ACHN (cell line): ENCODE measurements around the gene RXFP1.

Experiments
- DNase-seq: peaks from one replicate; pipeline ENCODE4 v3.0.0-alpha.2; 2015
- in situ Hi-C: cut with HindIII; loops from 2 replicates; pipeline ENCODE4 v1.10.0; 2017; ENCODE audit warnings: low sequenced_read_pairs, low pct_ligation_motif_present, low pct_unique_long_range_greater_than_20kb

RXFP1 gene

GRCh38 chr4:158538911-158539310, 17.2 kb downstream of the RXFP1 start:
- DNase-seq: no peak
- in situ Hi-C loops: no loop called here

DNA sequence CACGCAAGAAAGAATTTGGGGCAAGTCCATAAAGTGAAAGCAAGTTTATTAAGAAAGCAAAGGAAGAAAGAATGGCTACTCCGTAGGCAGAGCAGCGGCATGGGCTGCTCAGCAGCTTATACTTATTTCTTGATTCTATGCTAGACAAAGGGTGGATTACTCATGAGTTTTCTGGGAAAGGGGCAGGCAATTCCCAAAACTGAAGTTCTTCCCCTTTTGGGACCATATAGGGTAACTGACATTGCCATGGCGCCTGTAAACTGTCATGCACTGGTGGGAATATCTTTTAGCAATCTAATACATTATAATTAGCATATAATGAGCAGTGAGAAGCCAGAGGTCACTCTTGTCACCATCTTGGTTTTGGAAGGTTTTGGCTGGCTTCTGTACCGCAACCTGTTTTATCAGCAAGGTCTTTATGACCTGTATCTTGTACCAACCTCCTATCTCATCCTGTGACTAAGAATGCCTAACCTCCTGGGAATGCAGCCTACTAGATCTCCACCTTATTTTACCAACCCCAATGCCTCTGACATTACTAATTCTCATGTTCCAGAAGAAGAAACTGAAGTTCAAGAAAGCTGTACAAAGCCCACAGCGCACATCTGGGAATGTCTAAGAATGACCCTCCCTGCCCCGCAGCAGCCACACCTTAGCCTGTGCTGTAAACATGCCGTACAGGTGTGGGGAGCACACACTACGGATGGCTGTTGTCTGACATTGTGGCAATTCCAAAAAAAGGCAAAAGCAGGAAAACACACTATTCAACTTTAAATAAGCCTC, 18.6 kb downstream of the RXFP1 start:
- no peak for DNase-seq
- in situ Hi-C loops: no loop called here

DNA sequence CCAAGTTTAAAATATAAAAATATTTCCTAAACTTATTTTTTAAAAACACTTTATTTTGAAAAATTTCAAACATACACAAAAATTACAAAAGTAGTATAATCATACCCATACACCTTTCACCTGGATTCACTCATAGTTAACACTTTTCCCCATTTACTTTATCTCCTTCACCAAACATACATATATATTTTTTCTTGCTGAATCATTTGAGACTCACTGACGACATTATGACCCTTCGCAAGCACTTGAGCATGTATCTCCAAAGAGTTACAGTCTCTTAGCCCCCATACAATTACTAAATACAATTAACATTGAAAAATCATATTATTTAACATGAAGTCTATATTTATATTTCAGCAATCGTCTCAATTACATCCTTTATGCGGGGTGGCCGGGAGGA, 19.8 kb downstream of the RXFP1 start:
- in situ Hi-C loops: no loop called here
- no peak for DNase-seq

DNA sequence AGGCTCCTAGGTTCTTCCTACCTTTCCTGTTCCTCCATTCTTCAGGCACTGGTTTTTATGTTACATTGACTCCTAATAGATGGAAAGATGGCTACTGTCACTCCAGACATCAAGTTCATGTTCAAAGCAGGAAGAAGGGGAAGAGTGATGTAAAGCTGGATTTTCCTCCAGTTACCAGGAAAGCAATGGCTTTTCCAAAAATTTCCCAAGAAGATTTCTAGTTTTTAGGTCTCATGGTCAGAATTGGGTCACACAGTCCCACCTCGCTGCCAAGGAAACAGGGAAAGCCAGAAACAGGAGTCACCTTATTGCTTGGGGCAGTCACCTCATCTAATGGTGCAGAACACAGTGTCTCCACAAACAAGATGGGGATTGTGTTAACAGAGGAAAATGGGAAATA, 21.5 kb downstream of the RXFP1 start:
- in situ Hi-C loops: no loop called here

DNA sequence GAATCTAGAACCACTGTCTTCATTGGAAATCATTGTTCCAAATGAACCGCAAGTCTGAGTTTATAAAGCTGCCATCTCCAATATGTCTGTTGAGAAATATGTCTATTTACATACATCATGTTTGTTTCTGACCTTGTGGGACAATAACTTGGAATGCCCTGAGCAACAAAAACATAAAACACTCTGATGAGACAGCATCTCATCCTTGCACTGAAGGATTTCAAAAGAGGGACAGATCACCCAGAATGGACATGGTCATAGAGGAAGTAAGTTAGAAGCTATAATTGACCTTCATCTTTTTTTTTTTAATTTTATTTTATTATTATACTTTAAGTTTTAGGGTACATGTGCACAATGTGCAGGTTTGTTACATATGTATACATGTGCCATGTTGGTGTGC, 22.5 kb downstream of the RXFP1 start:
- in situ Hi-C loops: no loop called here
- DNase-seq: no peak

More for the DNA sequence above, 21.5 kb downstream of the RXFP1 start:
- DNase-seq: no peak

DNA sequence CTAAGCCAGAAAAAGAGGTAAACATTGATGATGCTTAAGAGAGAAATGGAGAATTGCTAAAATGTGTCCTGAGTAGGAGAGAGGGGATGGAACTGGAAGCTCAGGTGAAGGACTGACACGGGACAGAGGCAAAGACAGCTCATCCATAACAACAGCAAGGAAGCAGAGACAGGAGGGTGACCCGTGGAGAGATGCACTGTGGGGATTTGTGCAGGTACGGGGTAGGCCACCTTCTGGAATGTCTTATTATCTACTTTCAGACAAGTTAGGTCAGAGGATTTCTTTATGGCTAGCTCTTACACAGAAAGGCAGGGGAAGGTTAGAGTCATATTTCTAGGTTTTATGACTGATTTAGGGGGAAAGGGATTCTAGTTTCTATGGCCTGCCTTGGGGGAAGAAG, 31.7 kb downstream of the RXFP1 start:
- no peak for DNase-seq
- in situ Hi-C loops: no loop called here

DNA sequence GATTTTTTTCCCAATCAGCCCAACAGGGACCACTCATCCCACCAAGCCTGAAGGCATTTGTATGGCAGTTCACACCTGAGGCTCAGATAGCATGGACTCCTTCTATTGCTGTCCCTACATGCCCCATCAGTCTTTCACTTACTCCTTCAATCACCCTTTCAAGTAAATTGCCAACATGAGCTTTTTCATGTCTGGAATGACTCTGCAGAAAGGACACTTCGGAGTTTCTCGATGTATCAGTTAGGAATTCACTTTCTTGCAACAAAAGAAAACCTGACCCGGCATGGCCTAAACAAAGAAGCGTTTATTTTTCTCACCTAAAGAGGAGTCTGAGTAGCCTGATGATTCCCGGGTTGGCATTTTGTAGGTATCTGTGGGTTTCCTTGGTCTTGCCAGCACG, 38.6 kb downstream of the RXFP1 start:
- no peak for DNase-seq
- in situ Hi-C loops: no loop called here

- in situ Hi-C loops: no loop called here
- DNase-seq: no peak
Observed at GRCh38 chr4:158566860-158567259, 45.2 kb downstream of the RXFP1 start.

DNA sequence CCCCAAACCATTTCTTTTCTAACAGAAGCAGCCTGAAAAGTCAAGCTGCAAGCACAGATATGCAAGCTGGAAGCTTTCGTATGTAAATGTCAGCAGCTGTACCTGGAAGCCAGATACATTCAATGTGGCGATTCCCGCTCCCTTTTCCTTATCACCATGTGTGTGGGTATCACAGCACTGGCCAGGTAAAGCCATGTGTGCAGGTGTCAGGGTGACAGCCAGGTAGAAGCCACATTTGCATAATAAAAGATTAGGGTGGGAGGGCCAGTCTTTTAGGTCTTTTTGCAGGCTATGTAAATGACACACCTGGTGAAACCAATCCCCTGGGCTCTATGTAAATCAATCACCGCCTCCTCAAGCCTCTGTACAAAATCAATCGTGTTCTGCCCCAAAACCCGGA, 50.1 kb downstream of the RXFP1 start:
- DNase-seq: no peak
- in situ Hi-C loops: no loop called here

- in situ Hi-C loops: no loop called here
- DNase-seq: no peak
Observed at GRCh38 chr4:158572608-158573007, 50.9 kb downstream of the RXFP1 start.

DNA sequence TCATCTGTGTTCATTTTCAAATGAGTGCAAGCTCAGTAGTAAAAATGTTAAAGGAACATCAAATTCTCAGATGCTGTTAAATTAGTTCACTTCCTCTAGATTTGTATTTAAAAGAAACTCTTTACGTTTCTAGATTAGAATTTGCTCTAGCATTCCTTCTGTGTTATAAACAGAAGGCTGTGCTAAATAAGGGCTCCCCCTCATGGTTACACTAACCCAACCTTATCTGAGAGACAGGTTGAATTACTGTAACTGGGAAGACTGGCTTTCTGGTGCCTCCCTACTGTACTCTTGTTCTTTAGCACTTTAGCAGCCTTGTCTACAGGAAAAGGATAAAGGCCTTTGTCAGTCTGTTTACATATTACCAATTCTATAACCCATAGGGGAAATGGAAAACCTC, 56.8 kb downstream of the RXFP1 start:
- in situ Hi-C loops: no loop called here
- DNase-seq: peak; percentile 10

- in situ Hi-C loops: no loop called here
- no peak for DNase-seq
Observed at GRCh38 chr4:158580064-158580463, 58.4 kb downstream of the RXFP1 start.

DNA sequence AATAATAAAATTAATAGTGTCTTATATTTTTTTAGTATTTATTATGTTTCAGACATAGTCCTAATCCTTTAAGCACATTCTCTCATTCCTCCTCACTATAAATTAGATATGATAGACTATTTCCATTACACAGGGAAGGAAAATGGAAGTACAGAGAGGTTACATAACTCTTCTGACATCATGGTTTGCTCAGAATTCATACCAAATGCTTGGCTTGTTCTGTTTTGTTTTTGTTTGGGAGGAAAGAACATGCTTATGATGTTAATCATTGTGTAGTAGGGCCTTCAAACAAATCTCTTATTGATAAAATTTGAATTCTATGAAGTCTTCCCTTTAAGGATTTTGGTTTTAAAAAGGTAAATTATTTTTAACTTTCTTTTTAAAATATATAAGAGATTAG, 59.5 kb downstream of the RXFP1 start:
- no peak for DNase-seq
- in situ Hi-C loops: no loop called here

- in situ Hi-C loops: no loop called here
- no peak for DNase-seq
Observed at GRCh38 chr4:158586881-158587280, 65.2 kb downstream of the RXFP1 start.

DNA sequence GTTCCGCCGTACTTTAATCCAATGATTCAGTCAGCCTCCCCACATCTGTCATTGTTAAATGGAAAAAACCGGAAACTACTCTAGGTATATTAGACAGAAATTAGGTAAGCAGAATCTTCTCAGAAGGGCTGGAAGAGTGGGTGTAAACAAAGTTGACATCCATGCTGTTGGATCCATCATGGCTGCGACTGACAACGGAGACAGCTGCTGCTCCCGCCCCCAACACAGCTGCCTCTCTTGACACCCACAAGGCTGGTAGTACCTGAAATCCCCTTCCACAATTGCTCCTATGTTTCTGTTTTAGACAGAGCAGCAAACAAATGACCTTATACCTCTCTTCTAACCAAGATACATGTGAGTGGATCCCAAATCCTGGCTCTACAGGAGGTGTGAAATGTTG, 66.6 kb downstream of the RXFP1 start:
- no peak for DNase-seq
- in situ Hi-C loops: no loop called here

- no peak for DNase-seq
- in situ Hi-C loops: no loop called here
Observed at GRCh38 chr4:158588777-158589176, 67.1 kb downstream of the RXFP1 start.

- in situ Hi-C loops: no loop called here
- DNase-seq: no peak
Observed at GRCh38 chr4:158590306-158590705, 68.6 kb downstream of the RXFP1 start.

- no peak for DNase-seq
- in situ Hi-C loops: no loop called here
Observed at GRCh38 chr4:158590824-158591223, 69.1 kb downstream of the RXFP1 start.

DNA sequence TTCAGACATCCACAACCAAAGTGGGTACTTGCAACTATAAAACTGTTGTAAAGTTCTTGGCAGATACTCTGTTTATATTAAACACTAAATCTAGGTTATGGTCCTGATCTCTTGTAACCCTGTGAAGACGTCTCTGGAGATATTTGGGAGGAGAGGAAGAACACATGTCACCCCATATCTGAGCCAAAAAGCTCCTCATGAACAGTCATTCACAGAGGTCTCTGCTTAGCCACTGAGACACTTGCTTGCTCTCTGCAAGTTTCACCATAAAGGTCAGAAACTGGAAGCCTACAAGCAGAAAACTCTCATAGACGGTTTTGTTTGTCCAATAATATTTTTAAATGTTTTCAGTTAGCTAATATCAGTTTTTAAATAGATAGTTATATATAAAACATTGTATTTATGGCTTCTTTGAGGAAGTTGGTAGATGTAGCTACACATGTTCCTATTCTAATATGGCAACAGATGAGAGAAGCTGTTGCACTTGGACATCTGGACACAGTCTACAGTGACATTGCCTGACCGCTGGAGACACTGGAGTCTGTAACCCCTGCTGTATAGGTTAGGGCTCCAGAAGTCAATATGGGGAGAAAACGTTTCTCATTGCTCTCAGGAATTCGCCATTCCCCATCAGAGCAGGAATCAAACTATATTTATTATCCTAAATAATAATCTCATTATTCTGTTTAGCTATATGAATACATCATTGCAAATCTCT, 76.4 kb downstream of the RXFP1 start:
- in situ Hi-C loops: no loop called here
- DNase-seq: no peak

GRCh38 chr4:158599150-158599549, 77.5 kb downstream of the RXFP1 start:
- in situ Hi-C loops: no loop called here
- no peak for DNase-seq
